HG02623 (cell line): ENCODE data around the gene CHRND.
"Not testable (repeated sequence)": the region's sequence is repeated elsewhere in the genome, so short reads cannot be mapped to it uniquely, and the experiment has no call there.

ENCODE experiments used
- ATAC-seq: cut with Tn5 transposase; IDR thresholded peaks from one replicate; pipeline ENCODE4 v1.9.1; 2021; ENCODE audit warnings: moderate library complexity; ENCODE audit not compliant: unreplicated experiment

The CHRND gene

DNA sequence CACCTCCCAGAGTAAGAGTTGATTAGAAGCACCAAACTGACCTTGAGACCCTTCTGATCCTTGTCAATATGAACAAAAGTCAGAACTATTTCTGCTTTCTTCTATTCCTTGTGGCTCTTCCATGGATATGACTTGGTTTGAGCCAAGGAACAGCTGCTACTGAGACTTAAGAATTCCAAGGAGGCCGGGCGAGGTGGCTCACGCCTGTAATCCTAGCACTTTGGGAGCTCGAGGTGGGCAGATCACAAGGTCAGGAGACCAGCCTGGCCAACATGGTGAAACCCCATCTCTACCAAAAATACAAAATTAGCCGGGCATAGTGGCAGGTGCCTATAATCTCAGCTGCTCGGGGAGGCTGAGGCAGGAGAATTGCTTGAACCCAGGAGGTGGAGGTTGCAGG is 44.5 kb downstream of the CHRND start:
- not testable (repeated sequence) for ATAC-seq

DNA sequence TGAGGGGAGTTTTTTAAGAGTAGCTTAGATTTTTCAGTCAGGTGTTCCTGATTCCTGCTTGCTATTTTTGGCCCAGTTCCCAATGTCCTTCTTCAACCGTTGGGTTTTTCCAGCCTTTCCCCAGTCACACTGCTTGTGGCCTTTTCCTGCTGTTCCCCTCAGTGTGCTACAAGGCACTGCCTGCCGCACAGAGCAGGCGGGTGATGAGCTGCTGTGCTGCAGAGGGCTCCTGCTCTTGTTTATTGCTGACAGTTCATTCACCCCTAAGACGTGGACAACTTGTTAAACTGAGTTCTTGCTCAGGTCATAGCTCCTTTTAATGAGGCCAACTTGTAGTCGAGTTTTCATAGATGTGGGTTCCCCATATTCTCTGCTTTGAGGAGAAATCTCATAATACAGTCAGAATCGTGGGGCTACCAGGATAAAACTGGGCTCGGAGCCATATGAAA is 45.1 kb downstream of the CHRND start:
- ATAC-seq = no peak

- ATAC-seq = no peak
Measured at GRCh38 chr2:232573042-232573441, 47.1 kb downstream of the CHRND start.

DNA sequence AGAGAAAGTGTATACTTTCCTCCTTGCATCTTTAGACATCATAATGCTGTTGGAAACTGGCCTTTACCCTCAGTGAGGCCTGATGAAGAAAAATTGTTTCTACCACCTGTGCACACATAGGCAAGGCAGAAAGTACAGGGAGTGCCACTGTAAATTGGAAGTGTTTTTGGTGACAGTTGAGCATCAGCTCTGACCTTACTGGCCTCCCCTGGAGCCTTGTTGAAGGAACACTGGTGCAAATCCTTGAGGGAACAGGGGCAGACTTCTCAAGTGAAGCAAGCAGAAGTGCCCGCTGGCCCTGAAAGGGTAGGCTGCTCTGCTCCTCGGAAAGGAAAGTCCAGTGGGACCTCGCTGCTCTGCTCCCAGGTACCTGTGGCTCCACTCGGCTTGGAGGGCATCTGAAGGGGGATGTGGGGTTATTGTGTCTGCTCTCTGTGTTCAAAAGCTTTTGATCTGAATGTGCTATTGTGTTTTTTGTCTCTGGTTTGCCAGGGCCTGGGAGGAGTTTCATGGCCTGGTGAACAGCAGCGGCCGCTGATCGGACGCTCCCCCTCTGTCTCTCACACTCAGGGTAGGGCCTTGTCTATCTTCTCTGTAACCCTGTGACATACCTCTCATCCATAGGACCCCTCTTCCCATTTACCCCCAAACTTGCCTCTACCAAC is 47.9 kb downstream of the CHRND start:
- ATAC-seq = no peak

DNA sequence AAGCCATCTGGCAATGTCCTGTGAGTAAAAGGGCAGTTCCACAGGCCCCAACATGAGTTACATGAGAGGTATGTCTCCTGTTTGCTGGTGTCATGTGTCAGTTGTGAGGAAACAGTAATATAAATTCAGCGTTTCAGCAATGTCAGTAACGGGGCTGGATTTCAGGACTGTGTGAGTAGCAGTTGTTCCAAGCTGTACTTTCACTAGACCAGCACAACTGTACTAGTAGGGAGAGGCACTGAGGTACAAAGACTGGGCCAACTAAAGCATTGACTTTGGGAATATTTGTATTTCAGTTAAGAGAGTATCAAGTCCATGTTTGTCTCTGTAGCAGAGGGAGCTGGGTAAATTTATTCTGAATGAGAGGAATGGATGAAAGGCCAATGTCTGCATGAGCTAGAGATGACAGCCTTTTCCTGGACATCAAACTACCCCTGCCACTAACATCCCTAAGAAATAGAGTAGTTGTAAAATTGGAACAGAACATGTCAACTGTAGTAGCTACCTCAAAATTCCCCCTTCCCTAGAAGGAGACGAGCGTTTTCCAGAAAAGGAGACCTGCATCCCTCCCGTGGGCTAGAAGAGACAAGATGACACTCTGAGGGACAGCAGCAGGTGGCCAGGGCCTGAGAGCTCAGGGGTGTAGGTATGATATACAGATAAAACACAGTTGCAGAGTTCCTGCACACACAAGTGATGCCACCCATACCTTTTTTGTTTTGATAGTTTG is 48.9 kb downstream of the CHRND start:
- ATAC-seq = no peak

- no peak for ATAC-seq
Measured at GRCh38 chr2:232575404-232575746, 49.4 kb downstream of the CHRND start.

GRCh38 chr2:232576995-232577394 is 51.0 kb downstream of the CHRND start:
- ATAC-seq = no peak

DNA sequence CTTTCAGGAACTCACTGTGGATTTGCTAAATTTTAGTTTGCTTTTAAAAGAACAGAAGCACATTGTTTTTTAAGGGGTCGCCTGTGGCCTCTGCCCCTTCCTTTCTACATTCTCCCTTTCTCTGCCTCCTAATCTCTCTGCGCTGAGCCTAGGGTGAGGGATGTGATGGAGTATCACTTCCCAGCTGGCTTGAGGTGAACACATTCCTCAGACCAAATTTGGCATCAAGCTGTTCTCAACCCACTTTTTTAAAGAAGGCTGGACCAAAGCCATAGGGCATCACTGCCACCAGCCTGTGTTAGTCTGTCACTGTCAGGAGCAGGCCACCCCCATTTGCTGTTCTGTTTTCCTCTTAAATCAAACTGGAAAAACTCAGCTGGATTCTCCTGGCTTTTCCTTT is 51.9 kb downstream of the CHRND start:
- no peak for ATAC-seq

- ATAC-seq = no peak
Measured at GRCh38 chr2:232578626-232579025, 52.7 kb downstream of the CHRND start.

- ATAC-seq = no peak
Measured at GRCh38 chr2:232580648-232580981, 54.7 kb downstream of the CHRND start.

DNA sequence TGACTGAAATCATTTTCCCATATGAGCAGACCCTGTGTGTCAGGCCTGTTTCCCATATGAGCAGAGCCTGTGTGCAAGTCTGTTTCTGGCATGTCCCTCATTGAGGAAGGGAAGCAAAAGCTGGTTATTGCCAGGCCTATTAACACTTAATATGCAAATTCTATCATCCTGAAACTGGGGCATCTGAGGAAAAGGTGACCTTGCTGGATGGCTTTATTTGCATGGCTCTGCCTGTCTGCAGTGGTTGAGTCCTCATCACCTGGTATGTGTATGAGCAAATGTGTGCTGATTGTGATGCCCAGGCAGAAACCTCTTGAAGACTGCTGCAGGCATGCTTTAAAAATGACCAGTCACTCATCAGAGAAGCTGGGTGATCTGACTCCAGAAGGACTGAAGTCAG is 55.8 kb downstream of the CHRND start:
- ATAC-seq = no peak

DNA sequence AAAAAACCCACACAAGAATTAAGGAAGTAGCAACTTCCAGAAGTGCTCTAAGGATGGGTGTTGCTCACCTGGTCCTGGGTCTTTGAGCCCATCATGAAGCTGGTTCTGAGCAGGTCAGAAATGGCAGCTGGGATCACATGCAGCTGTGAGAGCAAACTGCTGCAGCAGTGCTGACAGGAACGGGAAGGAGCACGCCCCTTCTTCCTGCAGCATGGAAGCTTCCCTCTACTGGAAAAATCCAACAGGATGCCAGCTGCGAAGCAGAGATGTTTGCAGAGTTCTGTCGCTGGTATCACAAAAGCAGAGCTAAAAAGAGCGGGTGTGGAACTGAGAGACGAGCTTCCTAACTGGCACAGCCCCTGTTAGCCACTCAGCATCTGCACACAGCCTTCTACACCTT is 58.3 kb downstream of the CHRND start:
- no peak for ATAC-seq
